Measurements from ENCODE around the gene TAP2.

Gene TAP2

DNA sequence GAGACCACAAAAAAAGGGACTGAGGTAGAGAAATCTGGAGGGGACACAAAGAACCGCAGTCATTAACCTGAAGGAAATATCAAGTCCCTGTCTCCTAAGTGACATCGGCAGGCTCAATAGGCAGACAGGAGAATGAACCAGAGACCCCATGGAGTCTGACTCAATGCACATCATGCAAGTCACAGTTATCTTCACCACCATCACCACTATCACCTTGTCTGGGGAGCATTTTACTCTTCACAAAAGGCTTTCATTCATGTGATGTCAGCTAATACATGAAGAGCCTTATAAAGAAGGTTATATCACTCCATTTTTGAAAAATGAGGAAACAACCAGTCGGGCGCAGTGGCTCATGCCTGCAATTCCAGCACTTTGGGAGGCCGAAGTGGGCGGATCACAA is 10.6 kb upstream of the TAP2 start:
- Histone ChIP-seq H2AFZ (ENCODE audit: low read depth, low read length) (no peak overlapping the region), H3K27me3 (ENCODE audit: insufficient read depth, low read length) (peaks cover 73% of the 10 kb centered on the region), H3K4me3 (ENCODE audit: low read length) (no peak overlapping the region), H3K36me3 (ENCODE audit: insufficient read depth, low read length) (no peaks in the 10 kb centered on the region), H3K4me1 (ENCODE audit: insufficient read depth, low read length) (peaks cover 19% of the 10 kb centered on the region), H3K9me3 (ENCODE audit: low read length) (no peaks in the 10 kb centered on the region)

DNA sequence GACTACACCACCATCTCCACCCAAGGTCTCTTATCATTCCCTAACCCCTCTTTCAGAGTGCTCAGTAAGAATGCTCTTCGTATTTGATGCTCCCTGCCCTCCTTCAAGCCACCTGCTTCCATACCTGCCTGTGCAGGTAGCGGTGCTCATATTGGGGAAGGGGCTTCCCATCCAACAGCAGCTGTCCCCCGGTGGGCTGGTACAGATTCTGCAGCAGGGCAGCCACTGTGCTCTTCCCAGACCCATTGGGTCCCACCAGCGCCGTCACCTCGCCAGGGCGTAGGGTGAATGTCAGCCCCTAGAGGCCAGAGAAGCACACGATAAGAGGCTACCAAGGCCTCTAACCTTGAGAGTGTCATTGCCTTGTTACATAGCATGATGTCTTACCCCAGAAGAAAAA is 9.3 kb upstream of the TAP2 start:
- Histone ChIP-seq H3K4me1 (ENCODE audit: insufficient read depth, low read length) (peaks cover 13% of the 10 kb centered on the region), H3K9me3 (ENCODE audit: low read length) (no peaks in the 10 kb centered on the region), H3K4me3 (ENCODE audit: low read length) (no peak overlapping the region), H2AFZ (ENCODE audit: low read depth, low read length) (no peak overlapping the region), H3K36me3 (ENCODE audit: insufficient read depth, low read length) (no peaks in the 10 kb centered on the region), H3K27me3 (ENCODE audit: insufficient read depth, low read length) (peaks cover 79% of the 10 kb centered on the region)

DNA sequence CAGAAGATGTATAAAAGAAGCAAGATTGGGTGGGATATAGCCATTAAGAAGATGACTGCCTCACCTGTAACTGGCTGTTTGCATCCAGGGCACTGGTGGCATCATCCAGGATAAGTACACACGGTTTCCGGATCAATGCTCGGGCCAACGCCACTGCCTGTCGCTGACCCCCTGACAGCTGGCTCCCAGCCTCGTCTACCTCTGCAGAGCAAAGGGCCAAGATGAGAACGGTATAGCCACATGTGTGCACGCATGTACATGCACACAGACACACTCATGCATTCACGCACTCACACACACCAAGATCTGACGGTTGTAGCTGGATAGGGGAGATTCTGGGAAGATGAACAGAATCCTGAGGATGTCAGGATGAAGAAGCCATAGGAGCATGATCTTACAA is 8.5 kb upstream of the TAP2 start:
- Histone ChIP-seq H3K27me3 (ENCODE audit: insufficient read depth, low read length) (peaks cover 79% of the 10 kb centered on the region), H3K4me3 (ENCODE audit: low read length) (no peak overlapping the region), H2AFZ (ENCODE audit: low read depth, low read length) (no peak overlapping the region), H3K9me3 (ENCODE audit: low read length) (peaks cover 4% of the 10 kb centered on the region), H3K4me1 (ENCODE audit: insufficient read depth, low read length) (peaks cover 7% of the 10 kb centered on the region), H3K36me3 (ENCODE audit: insufficient read depth, low read length) (no peaks in the 10 kb centered on the region)

DNA sequence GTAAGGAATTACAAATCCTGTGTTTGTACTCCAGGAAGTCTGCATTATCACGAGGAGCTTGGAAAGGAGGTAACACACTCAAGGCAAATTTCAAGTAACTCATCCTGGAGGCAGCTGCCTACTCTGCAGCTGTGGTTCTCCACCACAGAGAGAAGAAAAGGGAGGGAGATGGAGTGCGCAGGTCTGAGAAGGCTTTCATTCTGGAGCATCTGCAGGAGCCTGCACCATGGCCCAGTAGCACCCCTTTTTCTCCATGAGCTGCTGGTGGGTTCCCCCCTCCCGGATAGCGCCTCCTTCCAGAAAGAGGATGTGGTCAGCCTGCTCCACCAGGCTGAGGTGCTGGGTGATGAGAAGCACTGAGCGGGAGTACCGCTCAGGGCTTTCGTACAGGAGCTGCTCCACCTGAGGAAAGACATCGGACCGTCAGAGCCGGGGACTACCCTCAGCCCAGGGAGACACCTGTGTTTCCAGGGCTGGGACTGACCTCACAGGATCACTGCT is 6.9 kb upstream of the TAP2 start:
- H3K4me1 ChIP-seq (ENCODE audit: insufficient read depth, low read length): peaks cover 7% of the 10 kb centered on the region
- peaks cover 7% of the 10 kb centered on the region for H3K9me3 ChIP-seq (ENCODE audit: low read length)
- H2AFZ ChIP-seq (ENCODE audit: low read depth, low read length): no peak overlapping the region
- no peak overlapping the region for H3K4me3 ChIP-seq (ENCODE audit: low read length)
- peaks cover 72% of the 10 kb centered on the region for H3K27me3 ChIP-seq (ENCODE audit: insufficient read depth, low read length)
- H3K36me3 ChIP-seq (ENCODE audit: insufficient read depth, low read length): no peaks in the 10 kb centered on the region

DNA sequence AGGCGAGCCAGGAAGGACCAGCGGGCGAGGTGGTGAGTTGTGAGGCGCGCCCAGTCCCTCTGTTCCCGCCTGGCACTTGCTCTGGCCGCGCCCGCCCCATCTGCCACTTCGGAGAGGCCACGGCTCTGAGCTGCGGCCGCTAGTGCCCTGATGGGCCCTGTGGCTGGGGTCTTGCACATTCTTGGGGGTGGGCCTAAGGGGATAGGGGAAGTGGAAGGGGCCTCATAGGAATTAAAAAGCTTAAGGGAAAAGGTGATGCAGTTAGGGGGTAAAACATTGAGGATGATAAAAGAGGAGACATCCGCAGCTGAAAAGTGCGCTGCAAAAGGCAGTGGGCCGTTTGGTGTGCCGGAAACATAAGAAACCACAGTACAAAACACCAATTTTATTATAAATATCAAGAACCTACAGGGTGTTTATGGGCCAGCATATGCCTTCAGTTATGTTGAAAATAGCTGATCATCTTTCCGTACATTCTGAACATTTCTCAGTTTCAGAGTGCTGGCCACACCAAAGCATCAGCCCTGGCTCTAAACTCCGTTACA is 6.4 kb upstream of the TAP2 start:
- H2AFZ ChIP-seq (ENCODE audit: low read depth, low read length): no peak overlapping the region
- peaks cover 7% of the 10 kb centered on the region for H3K4me1 ChIP-seq (ENCODE audit: insufficient read depth, low read length)
- H3K4me3 ChIP-seq (ENCODE audit: low read length): no peak overlapping the region
- H3K36me3 ChIP-seq (ENCODE audit: insufficient read depth, low read length): no peaks in the 10 kb centered on the region
- H3K27me3 ChIP-seq (ENCODE audit: insufficient read depth, low read length): peaks cover 67% of the 10 kb centered on the region
- H3K9me3 ChIP-seq (ENCODE audit: low read length): peaks cover 7% of the 10 kb centered on the region

- H3K27me3 ChIP-seq (ENCODE audit: insufficient read depth, low read length): peaks cover 64% of the 10 kb centered on the region
- H3K9me3 ChIP-seq (ENCODE audit: low read length): peaks cover 7% of the 10 kb centered on the region
- peak within 1 kb of the TSS; percentile 9 for H2AFZ ChIP-seq (ENCODE audit: low read depth, low read length)
- peak within 1 kb of the TSS; percentile 30 for H3K4me3 ChIP-seq (ENCODE audit: low read length)
- no peaks in the 10 kb centered on the region for H3K36me3 ChIP-seq (ENCODE audit: insufficient read depth, low read length)
- H3K4me1 ChIP-seq (ENCODE audit: insufficient read depth, low read length): peaks cover 7% of the 10 kb centered on the region
Measured at GRCh38 chr6:32843979-32844838, 5.7 kb upstream of the TAP2 start, which contains the start of gene PSMB8. Gene PSMB8 (minus strand): TSS chr6:32844047. CDS start chr6:32843996, 51 bp downstream.

DNA sequence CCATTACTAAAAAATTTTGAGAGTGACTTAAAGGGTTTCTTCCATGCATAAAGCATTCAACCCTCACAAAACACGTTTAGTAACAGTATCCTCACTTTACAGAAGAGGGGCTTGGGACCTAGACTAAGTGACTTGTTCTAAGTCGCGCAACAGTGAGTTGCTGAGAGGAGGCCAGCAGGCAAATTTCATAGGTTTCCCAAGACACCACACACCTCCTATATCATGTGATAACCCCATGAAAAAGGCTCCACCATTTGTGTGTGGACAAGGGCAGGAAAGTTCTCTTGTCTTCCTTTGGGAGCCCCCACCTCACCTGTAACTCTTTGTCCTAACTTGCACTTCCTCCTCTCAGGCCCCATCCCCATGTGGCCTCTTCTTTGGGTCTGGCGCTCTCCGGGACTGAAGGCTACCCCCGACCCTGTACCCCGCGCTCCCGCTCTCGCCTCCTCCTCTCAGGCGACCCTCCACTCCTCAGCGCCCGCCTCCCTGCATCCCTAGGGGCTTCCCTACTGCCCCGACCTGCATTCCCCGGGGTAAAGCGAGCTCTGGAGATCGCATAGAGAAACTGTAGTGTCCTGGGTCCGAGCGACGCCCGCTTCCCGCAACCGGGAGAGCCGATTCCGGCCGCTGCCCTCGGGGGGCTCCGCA is 4.9 kb upstream of the TAP2 start:
- Histone ChIP-seq H3K4me3 (ENCODE audit: low read length) (peak overlapping the region; percentile 30), H3K27me3 (ENCODE audit: insufficient read depth, low read length) (peaks cover 57% of the 10 kb centered on the region), H3K4me1 (ENCODE audit: insufficient read depth, low read length) (peaks cover 7% of the 10 kb centered on the region), H3K9me3 (ENCODE audit: low read length) (peaks cover 7% of the 10 kb centered on the region), H3K36me3 (ENCODE audit: insufficient read depth, low read length) (no peaks in the 10 kb centered on the region), H2AFZ (ENCODE audit: low read depth, low read length) (no peak overlapping the region)

DNA sequence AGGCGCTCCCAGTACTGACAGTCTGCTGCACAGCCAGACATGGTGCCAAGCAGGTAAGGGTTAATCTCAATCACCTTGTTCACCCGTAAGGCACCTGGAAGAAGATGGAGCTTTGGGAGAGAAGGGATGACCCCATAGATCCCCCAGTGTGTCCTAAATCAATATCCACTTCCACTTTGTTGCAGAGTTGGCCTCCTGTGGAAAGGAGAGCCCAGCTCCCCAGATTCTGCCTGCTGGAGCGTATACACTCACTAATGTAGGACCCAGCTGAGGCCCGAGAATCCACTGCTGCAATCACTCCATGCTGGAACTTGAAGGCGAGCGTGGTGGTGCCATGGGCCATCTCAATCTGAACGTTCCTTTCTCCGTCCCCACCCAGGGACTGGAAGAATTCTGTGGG is 4.2 kb upstream of the TAP2 start:
- H3K27me3 ChIP-seq (ENCODE audit: insufficient read depth, low read length): peaks cover 53% of the 10 kb centered on the region
- no peaks in the 10 kb centered on the region for H3K36me3 ChIP-seq (ENCODE audit: insufficient read depth, low read length)
- no peak overlapping the region for H3K4me3 ChIP-seq (ENCODE audit: low read length)
- no peak overlapping the region for H2AFZ ChIP-seq (ENCODE audit: low read depth, low read length)
- peaks cover 11% of the 10 kb centered on the region for H3K4me1 ChIP-seq (ENCODE audit: insufficient read depth, low read length)
- peaks cover 7% of the 10 kb centered on the region for H3K9me3 ChIP-seq (ENCODE audit: low read length)

DNA sequence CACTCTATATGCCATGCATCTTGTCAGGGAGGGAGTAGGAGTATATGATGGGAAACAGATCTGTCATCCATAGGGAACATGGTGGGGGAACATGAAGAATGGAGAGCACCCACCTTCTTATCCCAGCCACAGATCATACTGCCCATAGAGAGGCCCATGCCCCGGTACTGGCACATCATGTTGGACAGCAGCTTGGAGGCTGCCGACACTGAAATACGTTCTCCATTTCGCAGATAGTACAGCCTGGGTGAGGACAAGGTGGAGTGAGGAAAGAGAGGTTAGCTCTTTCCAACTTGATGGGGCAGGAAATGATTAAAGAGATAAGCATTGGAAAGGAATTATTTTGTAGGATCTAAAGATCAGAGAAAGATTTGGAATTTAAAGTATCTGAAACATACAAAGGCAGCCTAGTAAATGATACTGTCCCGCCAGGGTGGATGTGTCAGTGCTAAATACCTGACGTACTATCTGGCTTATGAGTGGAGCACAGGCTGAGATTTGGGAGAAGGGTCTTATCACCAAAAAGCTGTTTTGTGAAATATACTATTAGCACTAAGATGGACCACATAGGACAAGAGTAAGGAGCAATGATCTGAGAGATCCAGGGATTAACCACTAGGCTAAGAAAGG is 3.6 kb upstream of the TAP2 start:
- Histone ChIP-seq H2AFZ (ENCODE audit: low read depth, low read length) (no peak overlapping the region), H3K4me1 (ENCODE audit: insufficient read depth, low read length) (peaks cover 13% of the 10 kb centered on the region), H3K4me3 (ENCODE audit: low read length) (no peak overlapping the region), H3K36me3 (ENCODE audit: insufficient read depth, low read length) (no peaks in the 10 kb centered on the region), H3K27me3 (ENCODE audit: insufficient read depth, low read length) (peaks cover 50% of the 10 kb centered on the region), H3K9me3 (ENCODE audit: low read length) (peaks cover 7% of the 10 kb centered on the region)

GRCh38 chr6:32840604-32841246 is 2.2 kb upstream of the TAP2 start:
- Histone ChIP-seq H3K9me3 (ENCODE audit: low read length) (peaks cover 7% of the 10 kb centered on the region), H3K4me1 (ENCODE audit: insufficient read depth, low read length) (peaks cover 13% of the 10 kb centered on the region), H3K27me3 (ENCODE audit: insufficient read depth, low read length) (peaks cover 42% of the 10 kb centered on the region), H2AFZ (ENCODE audit: low read depth, low read length) (no peak overlapping the region), H3K36me3 (ENCODE audit: insufficient read depth, low read length) (no peaks in the 10 kb centered on the region), H3K4me3 (ENCODE audit: low read length) (no peak overlapping the region)

- H2AFZ ChIP-seq (ENCODE audit: low read depth, low read length): no peak overlapping the region
- H3K4me1 ChIP-seq (ENCODE audit: insufficient read depth, low read length): peaks cover 10% of the 10 kb centered on the region
- H3K36me3 ChIP-seq (ENCODE audit: insufficient read depth, low read length): no peaks in the 10 kb centered on the region
- H3K27me3 ChIP-seq (ENCODE audit: insufficient read depth, low read length): peaks cover 32% of the 10 kb centered on the region
- peaks cover 7% of the 10 kb centered on the region for H3K9me3 ChIP-seq (ENCODE audit: low read length)
- no peak overlapping the region for H3K4me3 ChIP-seq (ENCODE audit: low read length)
Measured at GRCh38 chr6:32839356-32839755, 817 bp upstream of the TAP2 start.

DNA sequence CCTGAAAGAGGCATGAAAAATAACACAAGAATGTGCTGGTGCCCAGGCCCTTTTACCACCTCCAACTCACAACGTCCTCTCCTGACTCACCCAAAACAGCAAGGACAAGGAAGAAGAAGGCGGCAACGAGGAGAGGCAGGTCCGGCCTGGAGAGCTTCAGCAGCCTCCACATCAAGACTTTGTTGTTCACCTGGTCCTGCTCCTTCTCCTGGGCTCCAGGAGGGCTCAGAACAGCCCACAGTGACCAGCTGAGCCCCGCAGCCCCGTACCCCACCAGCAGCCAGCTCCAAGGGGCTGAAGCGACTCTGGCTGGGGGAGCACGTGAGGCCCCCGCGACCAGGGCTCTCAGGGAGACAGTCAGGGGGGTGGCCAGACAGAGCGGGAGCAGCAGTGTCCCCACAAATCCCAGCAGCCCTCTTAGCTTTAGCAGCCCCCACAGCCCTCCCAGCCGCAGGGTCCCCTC is 857 bp downstream of the TAP2 start:
- peak overlapping the region; percentile 71 for H3K4me3 ChIP-seq (ENCODE audit: low read length)
- H3K27me3 ChIP-seq (ENCODE audit: insufficient read depth, low read length): peaks cover 16% of the 10 kb centered on the region
- peak overlapping the region; percentile 64 for H2AFZ ChIP-seq (ENCODE audit: low read depth, low read length)
- H3K4me1 ChIP-seq (ENCODE audit: insufficient read depth, low read length): peaks cover 6% of the 10 kb centered on the region
- no peaks in the 10 kb centered on the region for H3K36me3 ChIP-seq (ENCODE audit: insufficient read depth, low read length)
- H3K9me3 ChIP-seq (ENCODE audit: low read length): peaks cover 7% of the 10 kb centered on the region
